Mesendoderm (in vitro differentiated cells): ENCODE results near the gene SRGAP3.

Experiments
- DNase-seq: peaks from one replicate; pipeline ENCODE4 v3.0.0; 2013
- H2AK5ac ChIP-seq: 2 replicates; pipeline ENCODE4 v1.6.1; 2013; ENCODE audit warnings: low read length, inconsistent platforms
- H2BK120ac ChIP-seq: 2 replicates; pipeline ENCODE4 v1.6.1; 2013; ENCODE audit warnings: low read depth, mild to moderate bottlenecking, low read length, moderate library complexity, mixed read lengths
- H2BK15ac ChIP-seq: replicated peaks from 2 replicates; pipeline ENCODE4 v1.6.1; 2013; ENCODE audit warnings: low read depth, mild to moderate bottlenecking, moderate library complexity
- H2BK5ac ChIP-seq: 2 replicates; pipeline ENCODE4 v1.6.1; 2013; ENCODE audit warnings: low read length, inconsistent platforms
- H3K18ac ChIP-seq: 2 replicates; pipeline ENCODE4 v1.6.1; 2013; ENCODE audit warnings: mild to moderate bottlenecking, low read length, mixed read lengths
- H3K23ac ChIP-seq: one replicate; pipeline ENCODE4 v1.6.1; 2013; ENCODE audit warnings: low read length
- H3K27ac ChIP-seq: 2 replicates; pipeline ENCODE4 v1.5.1; 2013; ENCODE audit warnings: low read depth, mild to moderate bottlenecking, inconsistent platforms, low read length, moderate library complexity
- H3K27me3 ChIP-seq: 2 replicates; pipeline ENCODE4 v1.6.1; 2013; ENCODE audit warnings: low read length, control low read depth, mild to moderate bottlenecking, inconsistent platforms; ENCODE audit not compliant: insufficient read depth, poor library complexity
- H3K36me3 ChIP-seq: 2 replicates; pipeline ENCODE4 v1.6.1; 2013; ENCODE audit warnings: low read length, inconsistent platforms; ENCODE audit not compliant: control insufficient read depth, insufficient read depth
- H3K4ac ChIP-seq: one replicate; pipeline ENCODE4 v1.6.1; 2013; ENCODE audit warnings: low read depth, mild to moderate bottlenecking, low read length, moderate library complexity
- H3K4me1 ChIP-seq: 2 replicates; pipeline ENCODE4 v1.6.1; 2013; ENCODE audit warnings: low read depth, low read length, inconsistent platforms; ENCODE audit not compliant: control insufficient read depth
- H3K4me2 ChIP-seq: 2 replicates; pipeline ENCODE4 v1.6.1; 2013; ENCODE audit warnings: low read length
- H3K4me3 ChIP-seq: 2 replicates; pipeline ENCODE4 v1.5.1; 2013; ENCODE audit warnings: mild to moderate bottlenecking, low read length
- H3K56ac ChIP-seq: one replicate; pipeline ENCODE4 v1.6.1; 2013; ENCODE audit warnings: low read length
- H3K79me1 ChIP-seq: 2 replicates; pipeline ENCODE4 v1.6.1; 2013; ENCODE audit warnings: low read length, inconsistent platforms
- H3K79me2 ChIP-seq: 2 replicates; pipeline ENCODE4 v1.6.1; 2013; ENCODE audit warnings: mild to moderate bottlenecking, low read length; ENCODE audit not compliant: control insufficient read depth, insufficient read depth
- H3K9ac ChIP-seq: 2 replicates; pipeline ENCODE4 v1.6.1; 2013; ENCODE audit warnings: low read length, inconsistent platforms
- H4K5ac ChIP-seq: one replicate; pipeline ENCODE4 v1.6.1; 2013; ENCODE audit warnings: low read length
- H4K8ac ChIP-seq: one replicate; pipeline ENCODE4 v1.6.1; 2013; ENCODE audit warnings: low read depth, mild to moderate bottlenecking, control low read depth, low read length, moderate library complexity
- WGBS: extraction: QIAGEN DNeasy Blood & Tissue Kit; methylation state at CpG from one replicate; pipeline ENCODE4 v1.1.7; 2013; ENCODE audit warnings: low lambda C conversion rate, missing lambda C conversion rate; ENCODE audit not compliant: insufficient coverage; ENCODE audit errors: extremely low coverage; 5-methylcytosine and 5-hydroxymethylcytosine counted together

SRGAP3 gene

GRCh38 chr3:9192248-9193025, 57.0 kb downstream of the SRGAP3 start:
- no peak overlapping the region for H3K9ac ChIP-seq
- H2AK5ac ChIP-seq, result no peak overlapping the region
- no peak overlapping the region for H3K4me2 ChIP-seq
- H3K4ac ChIP-seq, result no peak overlapping the region
- H3K23ac ChIP-seq, result no peak overlapping the region
- no peak overlapping the region for H3K56ac ChIP-seq
- H3K4me1 ChIP-seq, result no peaks in the 10 kb centered on the region
- H3K18ac ChIP-seq, result no peak overlapping the region
- no peak for DNase-seq
- H3K27ac ChIP-seq, result no peak overlapping the region
- no peaks in the 10 kb centered on the region for H3K36me3 ChIP-seq
- H2BK120ac ChIP-seq, result no peak overlapping the region
- H2BK15ac ChIP-seq, result no peak overlapping the region
- WGBS, result no CpG with 5 or more reads among the region's 9 CpGs
- no peaks in the 10 kb centered on the region for H3K79me1 ChIP-seq
- no peak overlapping the region for H4K8ac ChIP-seq
- H3K27me3 ChIP-seq, result no peaks in the 10 kb centered on the region
- no peak overlapping the region for H3K4me3 ChIP-seq
- no peaks in the 10 kb centered on the region for H3K79me2 ChIP-seq
- no peak overlapping the region for H4K5ac ChIP-seq
- no peak overlapping the region for H2BK5ac ChIP-seq

- Histone ChIP-seq H3K36me3 (no peaks in the 10 kb centered on the region), H3K56ac (no peak overlapping the region), H3K27ac (no peak overlapping the region), H3K79me2 (no peaks in the 10 kb centered on the region), H2BK5ac (no peak overlapping the region), H3K18ac (no peak overlapping the region), H4K5ac (no peak overlapping the region), H2AK5ac (no peak overlapping the region), H3K79me1 (no peaks in the 10 kb centered on the region), H3K23ac (no peak overlapping the region), H2BK120ac (no peak overlapping the region), H3K27me3 (no peaks in the 10 kb centered on the region), H3K4me2 (no peak overlapping the region), H3K9ac (no peak overlapping the region), H3K4ac (no peak overlapping the region), H2BK15ac (no peak overlapping the region), H3K4me1 (no peaks in the 10 kb centered on the region), H3K4me3 (no peak overlapping the region), H4K8ac (no peak overlapping the region)
- no peak for DNase-seq
- no CpG with 5 or more reads among the region's 8 CpGs for WGBS
These were observed 59.2 kb downstream of the SRGAP3 start for GRCh38 chr3:9190276-9190675.

GRCh38 chr3:9188583-9188982, 60.9 kb downstream of the SRGAP3 start:
- H2BK120ac ChIP-seq, result no peak overlapping the region
- no peak overlapping the region for H3K56ac ChIP-seq
- H4K8ac ChIP-seq, result no peak overlapping the region
- DNase-seq, result no peak
- H3K36me3 ChIP-seq, result no peaks in the 10 kb centered on the region
- no peak overlapping the region for H3K9ac ChIP-seq
- no peak overlapping the region for H3K23ac ChIP-seq
- H3K4me2 ChIP-seq, result no peak overlapping the region
- no peak overlapping the region for H3K4ac ChIP-seq
- H3K18ac ChIP-seq, result no peak overlapping the region
- no peak overlapping the region for H2BK15ac ChIP-seq
- H3K4me1 ChIP-seq, result no peaks in the 10 kb centered on the region
- WGBS, result no CpG with 5 or more reads among the region's 1 CpG
- H3K79me1 ChIP-seq, result no peaks in the 10 kb centered on the region
- no peaks in the 10 kb centered on the region for H3K79me2 ChIP-seq
- H4K5ac ChIP-seq, result no peak overlapping the region
- H3K27me3 ChIP-seq, result no peaks in the 10 kb centered on the region
- no peak overlapping the region for H3K4me3 ChIP-seq
- no peak overlapping the region for H3K27ac ChIP-seq
- H2BK5ac ChIP-seq, result no peak overlapping the region
- H2AK5ac ChIP-seq, result no peak overlapping the region

- H3K79me1 ChIP-seq, result no peaks in the 10 kb centered on the region
- no peaks in the 10 kb centered on the region for H3K27me3 ChIP-seq
- H4K5ac ChIP-seq, result no peak overlapping the region
- H2BK15ac ChIP-seq, result no peak overlapping the region
- H3K27ac ChIP-seq, result no peak overlapping the region
- whole genome bisulfite sequencing, result no CpG with 5 or more reads among the region's 5 CpGs
- H3K4me1 ChIP-seq, result no peaks in the 10 kb centered on the region
- no peak overlapping the region for H3K4me2 ChIP-seq
- no peak overlapping the region for H3K9ac ChIP-seq
- DNase-seq, result no peak
- H3K79me2 ChIP-seq, result no peaks in the 10 kb centered on the region
- no peak overlapping the region for H2BK120ac ChIP-seq
- no peak overlapping the region for H2BK5ac ChIP-seq
- H3K4ac ChIP-seq, result no peak overlapping the region
- no peaks in the 10 kb centered on the region for H3K36me3 ChIP-seq
- no peak overlapping the region for H4K8ac ChIP-seq
- no peak overlapping the region for H3K56ac ChIP-seq
- H3K23ac ChIP-seq, result no peak overlapping the region
- H3K4me3 ChIP-seq, result no peak overlapping the region
- H2AK5ac ChIP-seq, result no peak overlapping the region
- no peak overlapping the region for H3K18ac ChIP-seq
These were observed 63.7 kb downstream of the SRGAP3 start for GRCh38 chr3:9185701-9186100.

GRCh38 chr3:9185046-9185445, 64.4 kb downstream of the SRGAP3 start:
- H3K18ac ChIP-seq, result no peak overlapping the region
- H2BK5ac ChIP-seq, result no peak overlapping the region
- H3K79me2 ChIP-seq, result no peaks in the 10 kb centered on the region
- no peak overlapping the region for H2BK15ac ChIP-seq
- no peak overlapping the region for H3K4me3 ChIP-seq
- H3K79me1 ChIP-seq, result no peaks in the 10 kb centered on the region
- no peak overlapping the region for H4K8ac ChIP-seq
- H2BK120ac ChIP-seq, result no peak overlapping the region
- no peak overlapping the region for H3K4ac ChIP-seq
- no peak overlapping the region for H4K5ac ChIP-seq
- no peak overlapping the region for H2AK5ac ChIP-seq
- no peaks in the 10 kb centered on the region for H3K36me3 ChIP-seq
- WGBS, result no CpG with 5 or more reads among the region's 3 CpGs
- H3K56ac ChIP-seq, result no peak overlapping the region
- no peak overlapping the region for H3K9ac ChIP-seq
- H3K23ac ChIP-seq, result no peak overlapping the region
- no peaks in the 10 kb centered on the region for H3K4me1 ChIP-seq
- DNase-seq, result no peak
- no peaks in the 10 kb centered on the region for H3K27me3 ChIP-seq
- H3K27ac ChIP-seq, result no peak overlapping the region
- H3K4me2 ChIP-seq, result no peak overlapping the region

GRCh38 chr3:9184461-9184835, 65.0 kb downstream of the SRGAP3 start:
- Histone ChIP-seq H3K27ac (no peak overlapping the region), H2BK15ac (no peak overlapping the region), H3K4me3 (no peak overlapping the region)

More at GRCh38 chr3:9184461-9184835, 65.0 kb downstream of the SRGAP3 start:
- Histone ChIP-seq H4K8ac (no peak overlapping the region), H3K4me2 (no peak overlapping the region), H2AK5ac (no peak overlapping the region), H3K56ac (no peak overlapping the region), H3K79me1 (no peaks in the 10 kb centered on the region), H3K79me2 (no peaks in the 10 kb centered on the region), H3K18ac (no peak overlapping the region), H3K23ac (no peak overlapping the region), H2BK5ac (no peak overlapping the region), H3K36me3 (no peaks in the 10 kb centered on the region), H3K4me1 (no peaks in the 10 kb centered on the region), H2BK120ac (no peak overlapping the region), H3K4ac (no peak overlapping the region), H4K5ac (no peak overlapping the region), H3K9ac (no peak overlapping the region), H3K27me3 (no peaks in the 10 kb centered on the region)
- WGBS, result no CpG with 5 or more reads among the region's 4 CpGs
- no peak for DNase-seq
